HCT116 (cell line): ENCODE measurements around the gene AFAP1.

Experiments used
- CTCF ChIP-seq, 3 experiments: fragments of 200-600 bp in 1 of 3; sonication (generic) in 1 of 3; IDR thresholded peaks in 2 of 3; conservative IDR thresholded peaks in 1 of 3; 2 replicates each; pipeline ENCODE4 v1.5.1; 2012 to 2017; ENCODE audit warnings: low read depth in 2 of 3, low read length in 2 of 3, antibody characterized with exemption in 1 of 3, borderline replicate concordance in 1 of 3, control low read depth in 1 of 3, mild to moderate bottlenecking in 1 of 3, mixed read lengths in 1 of 3, mixed run types in 1 of 3, moderate library complexity in 1 of 3; ENCODE audit not compliant: insufficient read depth in 1 of 3
- EGR1 ChIP-seq: IDR thresholded peaks from 2 replicates; pipeline ENCODE4 v1.6.1; 2012; ENCODE audit warnings: low read depth
- EZH2 ChIP-seq: fragments of 200-600 bp; sonication (generic); IDR thresholded peaks from 2 replicates; pipeline ENCODE4 v1.6.1; 2017; ENCODE audit warnings: antibody characterized with exemption, mixed run types
- EZH2phosphoT487 ChIP-seq: fragments of 200-600 bp; IDR thresholded peaks from 2 replicates; pipeline ENCODE4 v1.6.1; 2018; ENCODE audit warnings: antibody characterized with exemption, borderline replicate concordance
- FOSL1 ChIP-seq: IDR thresholded peaks from 2 replicates; pipeline ENCODE4 v1.6.1; 2012; ENCODE audit warnings: low read depth
- MAX ChIP-seq: IDR thresholded peaks from 2 replicates; pipeline ENCODE4 v1.6.1; 2012
- POLR2A ChIP-seq: IDR thresholded peaks from 2 replicates; pipeline ENCODE4 v1.7.0; 2011; ENCODE audit warnings: borderline replicate concordance; ENCODE audit not compliant: insufficient read depth, insufficient read length; ENCODE audit errors: extremely low read depth
- POLR2AphosphoS5 ChIP-seq: IDR thresholded peaks from 2 replicates; pipeline ENCODE4 v1.6.1; 2011; ENCODE audit warnings: mild to moderate bottlenecking, low read depth, low read length, moderate library complexity
- REST ChIP-seq: IDR thresholded peaks from 2 replicates; pipeline ENCODE4 v1.6.1; 2012; ENCODE audit warnings: low read depth
- SIN3A ChIP-seq: IDR thresholded peaks from 2 replicates; pipeline ENCODE4 v1.6.1; 2012; ENCODE audit warnings: low read depth
- TCF7L2 ChIP-seq: IDR thresholded peaks from 2 replicates; pipeline ENCODE4 v1.7.0; 2011; ENCODE audit warnings: borderline replicate concordance, inconsistent platforms; ENCODE audit not compliant: insufficient read depth, insufficient read length; ENCODE audit errors: extremely low read depth
- ZBTB33 ChIP-seq: IDR thresholded peaks from 2 replicates; pipeline ENCODE4 v1.6.1; 2011; ENCODE audit warnings: mild to moderate bottlenecking, low read length, moderate library complexity; ENCODE audit not compliant: insufficient replicate concordance; ENCODE audit errors: extremely low read depth

GRCh38 chr4:7859326-7859725, 80.3 kb downstream of the AFAP1 start:
- TF ChIP-seq CTCF (IDR thresholded peaks at IDR 0.05 in 2 of 3, conservative IDR thresholded peaks at IDR 0.05 in 1 of 3; ENCODE audit: borderline replicate concordance in 1 of 3, insufficient read depth in 1 of 3, low read depth in 2 of 3, low read length in 2 of 3) (no peak), TCF7L2 (no peak), POLR2AphosphoS5 (no peak), FOSL1 (no peak), MAX (no peak), POLR2A (no peak), ZBTB33 (no peak), EZH2phosphoT487 (no peak), EZH2 (no peak), SIN3A (no peak), REST (no peak), EGR1 (no peak)
